ENCODE data around the gene ADGRL4.
"Not testable (repeated sequence)": the region's sequence is repeated elsewhere in the genome, so short reads cannot be mapped to it uniquely, and the experiment has no call there.

Gene ADGRL4

DNA sequence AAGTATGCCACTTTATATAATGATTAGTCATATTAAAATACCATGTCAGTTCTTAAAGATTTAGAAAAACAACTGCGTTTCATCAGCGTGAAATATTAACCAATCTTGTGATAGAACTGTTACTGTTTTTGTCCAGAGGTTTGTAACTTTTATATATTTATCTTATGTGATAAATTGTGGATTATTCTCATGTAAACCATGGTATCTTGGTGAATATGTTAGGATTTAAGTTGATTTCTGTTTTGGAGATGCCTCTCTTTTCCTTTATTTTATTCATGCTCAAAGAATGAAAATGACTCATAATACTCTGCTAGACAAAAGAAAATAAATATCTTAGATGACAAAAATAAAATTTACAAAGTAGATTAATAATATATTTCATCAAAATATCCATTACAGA is 88.4 kb downstream of the ADGRL4 start:
- DNase-seq (ENCODE audit: low read depth in 3 of 3) = no peak

DNA sequence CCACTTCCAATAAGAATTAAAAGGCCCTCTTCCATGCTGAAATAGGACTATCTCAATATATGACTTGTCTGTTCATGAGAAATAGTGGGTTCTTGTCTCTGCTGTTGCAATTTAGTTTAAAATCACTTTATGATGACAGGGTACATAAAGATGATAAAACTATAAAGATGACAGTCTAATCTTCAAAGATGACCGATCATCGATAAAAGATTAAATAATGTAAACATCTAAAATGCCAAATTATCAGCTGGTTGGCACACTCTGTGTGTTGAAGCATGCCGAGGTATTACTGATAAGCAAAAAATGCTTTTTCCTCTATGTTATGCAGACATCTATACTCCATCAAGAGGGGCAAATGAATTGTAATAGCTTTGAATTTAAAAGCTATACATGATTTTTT is 89.5 kb downstream of the ADGRL4 start:
- no peak for DNase-seq (ENCODE audit: low read depth in 3 of 3)

DNA sequence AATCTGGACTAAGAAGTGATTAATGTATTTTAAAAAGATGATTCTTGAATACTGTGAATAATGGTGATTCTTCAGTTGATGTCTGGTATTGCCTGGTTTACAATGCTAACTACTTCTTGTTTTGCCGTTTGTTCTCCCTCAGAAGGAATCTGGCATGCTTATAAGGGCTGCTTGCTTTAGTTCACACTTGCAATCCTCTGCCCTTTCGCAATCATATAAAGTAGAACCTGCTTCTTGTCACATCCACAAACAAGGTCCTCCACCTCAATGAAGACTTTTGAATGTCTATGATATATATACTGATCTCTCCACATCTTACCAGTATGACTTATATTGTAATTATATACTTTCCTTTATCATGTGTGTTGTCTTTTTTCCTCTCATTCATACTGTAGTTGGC is 92.6 kb downstream of the ADGRL4 start:
- no peak for DNase-seq (ENCODE audit: low read depth in 3 of 3)

DNA sequence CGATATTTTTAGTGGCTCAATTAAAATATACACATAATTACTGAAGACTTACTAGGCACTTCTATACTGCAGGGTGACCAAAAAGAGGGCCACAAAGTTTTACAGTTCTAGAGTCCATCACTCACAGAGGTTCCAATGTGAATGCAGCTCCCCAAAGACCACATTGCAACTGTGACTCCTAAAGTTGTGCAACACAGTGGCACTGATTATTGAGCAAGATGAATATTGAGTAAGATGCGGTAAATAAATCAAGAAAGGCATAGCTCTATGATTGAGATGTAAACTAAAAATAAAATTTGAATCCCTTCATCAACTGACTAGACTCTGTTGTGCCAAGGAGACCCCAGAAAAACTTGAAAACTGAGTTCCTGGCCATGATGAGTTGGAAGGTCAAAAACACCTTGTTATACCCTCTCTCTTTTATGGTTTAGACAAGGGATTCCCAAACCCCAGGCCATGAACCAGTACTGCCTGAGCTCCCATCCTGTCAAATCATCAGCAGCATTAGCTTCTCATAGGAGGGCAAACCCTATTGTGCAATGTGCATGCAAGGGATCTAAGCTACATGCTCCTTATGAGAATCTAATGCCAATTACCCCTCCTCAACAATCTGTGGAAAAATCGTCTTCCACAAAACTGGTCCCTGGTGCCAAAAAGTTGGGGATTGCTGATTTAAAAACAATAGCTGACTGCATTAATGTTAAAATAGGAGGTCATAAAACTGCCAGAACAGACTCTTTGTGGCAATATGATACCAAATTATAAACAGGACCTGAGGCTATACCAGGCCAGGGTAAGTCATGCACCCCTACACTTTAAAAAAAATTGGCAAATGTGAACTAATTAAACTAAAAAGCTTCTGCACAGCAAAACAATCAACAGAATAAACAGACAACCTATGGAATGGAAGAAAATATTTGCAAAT is 94.3 kb downstream of the ADGRL4 start:
- DNase-seq (ENCODE audit: low read depth in 3 of 3) = no peak

DNA sequence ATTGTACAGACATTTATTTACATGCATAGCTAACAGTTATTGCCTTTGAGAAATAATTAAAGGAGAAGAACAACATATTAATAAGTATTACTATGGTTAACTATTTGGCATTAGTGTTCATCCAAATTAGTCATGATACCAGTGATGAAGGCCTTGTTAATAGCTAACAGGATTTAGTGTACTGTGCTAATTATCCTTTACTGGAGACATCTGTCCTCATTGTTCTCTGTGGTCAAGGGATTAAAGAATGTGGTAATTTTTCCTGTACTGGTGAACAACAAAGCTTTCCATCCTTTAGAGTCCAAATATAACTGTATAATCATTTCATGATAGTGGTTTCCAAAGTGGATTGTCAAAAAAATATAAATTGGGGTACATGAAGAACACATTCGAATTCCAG is 103.9 kb downstream of the ADGRL4 start:
- no peak for DNase-seq (ENCODE audit: low read depth in 3 of 3)

DNA sequence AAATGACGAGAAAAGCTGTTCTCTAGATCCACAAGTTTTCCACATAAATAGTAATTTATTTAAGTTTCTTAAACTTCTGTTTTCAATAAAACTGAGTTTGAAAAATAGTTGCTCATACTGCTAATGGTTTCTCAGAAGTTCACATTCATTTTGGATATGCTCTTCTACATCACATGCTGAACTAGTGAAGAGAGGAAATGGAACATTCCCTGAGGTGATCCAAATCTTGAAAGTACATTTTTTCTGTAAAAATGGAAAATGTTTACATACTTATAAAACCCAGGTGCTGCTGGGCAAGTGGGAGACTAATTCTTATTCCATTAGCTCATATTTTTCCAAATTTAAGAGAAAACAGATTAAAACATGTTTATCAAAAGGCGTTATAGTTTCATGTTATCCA is 111.7 kb downstream of the ADGRL4 start:
- no peak for DNase-seq (ENCODE audit: low read depth in 3 of 3)

DNA sequence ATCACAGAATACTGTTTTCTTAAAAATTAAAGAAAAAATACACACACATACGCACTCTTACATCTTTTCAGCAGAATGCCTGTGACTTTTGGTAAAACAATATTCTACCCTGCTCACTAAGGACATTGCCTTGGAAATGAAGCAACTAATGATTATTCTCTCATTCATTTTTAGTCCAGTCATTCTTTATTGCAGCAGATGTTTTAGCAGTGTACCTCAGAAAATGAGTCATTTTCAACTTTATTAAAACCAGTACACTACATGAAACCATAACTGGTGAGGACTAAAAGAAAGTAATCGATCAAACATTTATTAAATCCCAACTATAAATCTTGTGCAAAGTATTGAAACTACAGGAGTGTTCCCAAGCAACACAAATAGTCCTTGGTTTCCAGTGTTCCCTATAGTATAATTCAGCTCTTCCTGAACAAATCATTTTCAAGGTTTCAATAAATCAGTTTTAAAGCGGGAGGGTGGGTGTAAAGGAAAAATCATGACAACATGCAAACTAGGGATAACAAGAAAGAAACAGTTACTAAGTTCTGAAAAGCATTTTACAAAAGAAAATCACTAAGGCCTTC is 114.2 kb downstream of the ADGRL4 start:
- no peak for DNase-seq (ENCODE audit: low read depth in 3 of 3)

DNA sequence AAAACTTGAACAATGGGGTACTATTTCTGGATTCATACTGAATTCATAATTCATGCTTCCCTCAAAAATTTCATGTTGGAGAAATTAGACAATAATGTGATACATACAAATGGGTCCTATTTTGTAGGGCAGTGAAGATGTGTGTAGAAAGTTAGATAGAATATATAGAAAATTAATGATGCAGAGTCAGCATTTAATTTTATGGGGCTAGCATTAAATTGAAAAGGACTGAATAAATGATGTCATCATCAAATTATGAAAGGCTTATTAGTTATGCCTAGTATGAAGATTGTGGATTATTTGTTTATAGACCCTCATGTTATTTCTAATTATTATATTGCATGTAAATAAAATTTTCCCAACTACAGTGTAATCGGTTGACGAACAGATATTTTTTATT is 119.1 kb downstream of the ADGRL4 start:
- no peak for DNase-seq (ENCODE audit: low read depth in 3 of 3)

DNA sequence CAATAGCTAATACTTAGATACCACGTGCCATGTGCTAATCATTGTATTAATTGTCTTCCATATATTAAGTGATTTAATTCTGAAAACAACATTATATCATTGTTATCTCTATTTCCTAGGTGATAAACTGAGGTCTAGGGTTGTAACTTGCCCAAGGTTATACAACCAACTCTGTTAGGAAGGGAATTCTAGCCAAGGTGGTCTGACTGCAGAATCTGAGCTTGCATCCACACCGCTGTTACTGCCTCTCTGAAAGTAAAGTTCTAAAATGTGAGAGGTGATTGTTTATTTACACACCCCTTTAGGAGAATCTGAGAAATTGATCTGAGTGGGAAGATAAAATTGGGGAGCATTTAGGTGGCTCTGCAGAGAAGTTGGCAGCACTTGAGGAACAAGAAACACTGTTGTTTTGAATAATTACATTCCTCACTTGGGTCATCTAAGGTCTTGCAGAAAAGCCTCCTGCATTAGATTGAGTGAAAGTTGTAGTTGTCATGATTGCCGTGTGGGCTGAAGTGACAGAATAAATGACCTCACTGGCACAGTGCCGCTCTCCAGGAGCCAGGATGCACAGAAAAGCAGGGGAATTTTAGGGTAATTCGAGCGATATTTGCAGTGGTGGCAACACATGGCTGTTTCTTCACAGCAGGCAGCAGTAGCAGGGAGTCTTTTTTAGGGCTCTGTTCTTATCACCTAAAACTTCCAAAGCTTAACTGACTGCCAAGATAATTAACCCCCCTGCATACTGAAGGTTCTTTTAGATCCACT is 121.7 kb downstream of the ADGRL4 start:
- no peak for DNase-seq (ENCODE audit: low read depth in 3 of 3)

DNA sequence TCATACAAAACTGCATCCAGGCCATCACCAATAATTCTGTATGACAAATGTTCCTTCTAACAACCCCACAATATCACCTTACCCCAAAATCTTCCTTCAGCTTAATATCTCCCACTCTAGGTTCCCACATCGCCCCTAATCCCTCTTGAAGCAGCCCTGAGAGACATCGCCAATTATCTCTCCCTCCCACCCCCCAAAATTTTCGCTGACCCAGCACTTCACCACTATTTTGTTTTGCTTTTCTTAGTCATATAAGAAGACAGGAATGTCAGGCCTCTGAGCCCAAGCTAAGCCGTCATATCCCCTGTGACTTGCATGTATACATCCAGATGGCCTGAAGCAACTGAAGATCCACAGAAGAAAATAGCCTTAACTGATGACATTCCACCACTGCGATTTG is 126.3 kb downstream of the ADGRL4 start:
- no peak for DNase-seq (ENCODE audit: low read depth in 3 of 3)

DNA sequence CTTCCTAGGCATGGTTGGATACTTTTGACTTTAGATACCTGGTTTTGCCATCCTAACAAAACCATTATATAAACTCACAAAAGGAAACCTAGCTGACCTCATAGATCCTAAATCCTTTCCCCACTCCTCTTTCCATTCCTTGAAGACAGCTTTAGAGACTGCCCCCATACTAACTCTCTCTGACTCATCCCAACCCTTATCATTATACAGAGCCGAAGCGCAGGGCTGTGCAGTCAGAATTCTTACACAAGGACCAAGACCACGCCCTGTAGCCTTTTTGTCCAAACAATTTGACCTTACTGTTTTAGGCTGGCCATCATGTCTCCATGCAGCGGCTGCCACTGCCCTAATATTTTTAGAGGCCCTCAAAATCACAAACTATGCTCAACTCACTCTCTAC is 130.5 kb downstream of the ADGRL4 start:
- not testable (repeated sequence) for DNase-seq (ENCODE audit: low read depth in 3 of 3)

DNA sequence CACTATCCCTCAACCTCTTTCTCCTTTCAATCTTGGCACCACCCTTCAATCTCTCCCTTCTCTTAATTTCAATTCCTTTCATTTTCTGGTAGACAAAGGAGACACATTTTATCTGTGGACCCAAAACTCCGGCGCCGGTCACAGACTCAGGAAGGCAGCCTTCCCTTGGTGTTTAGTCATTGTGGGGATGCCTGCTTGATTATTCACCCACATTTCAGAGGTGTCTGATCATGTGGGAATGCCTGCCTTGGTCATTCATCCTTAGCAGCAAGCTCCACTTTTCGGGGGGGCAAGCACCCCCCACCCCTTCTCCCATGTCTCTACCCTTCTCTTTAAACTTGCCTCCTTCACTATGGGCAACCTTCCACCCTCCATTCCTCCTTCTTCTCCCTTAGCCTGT is 133.7 kb downstream of the ADGRL4 start:
- not testable (repeated sequence) for DNase-seq (ENCODE audit: low read depth in 3 of 3)

DNA sequence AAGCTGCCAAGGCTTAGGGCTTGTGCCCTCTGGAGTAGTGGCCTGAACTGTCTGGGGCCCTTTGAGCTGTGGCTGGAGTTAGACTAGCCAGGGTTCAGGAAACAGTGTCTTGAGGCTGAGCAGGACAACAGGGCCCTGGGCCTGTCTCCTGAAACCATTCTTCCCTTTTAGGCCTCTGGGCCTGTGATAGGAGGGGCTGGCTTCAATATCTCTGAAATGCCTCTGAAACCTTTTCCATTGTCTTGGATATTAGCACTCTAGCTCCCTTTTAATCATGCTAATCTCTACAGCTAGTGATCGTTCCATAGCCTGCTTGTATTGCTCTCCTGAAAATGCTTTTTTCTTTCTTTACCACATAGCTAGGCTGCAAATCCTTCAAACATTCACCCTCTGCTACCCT is 135.3 kb downstream of the ADGRL4 start:
- no peak for DNase-seq (ENCODE audit: low read depth in 3 of 3)

DNA sequence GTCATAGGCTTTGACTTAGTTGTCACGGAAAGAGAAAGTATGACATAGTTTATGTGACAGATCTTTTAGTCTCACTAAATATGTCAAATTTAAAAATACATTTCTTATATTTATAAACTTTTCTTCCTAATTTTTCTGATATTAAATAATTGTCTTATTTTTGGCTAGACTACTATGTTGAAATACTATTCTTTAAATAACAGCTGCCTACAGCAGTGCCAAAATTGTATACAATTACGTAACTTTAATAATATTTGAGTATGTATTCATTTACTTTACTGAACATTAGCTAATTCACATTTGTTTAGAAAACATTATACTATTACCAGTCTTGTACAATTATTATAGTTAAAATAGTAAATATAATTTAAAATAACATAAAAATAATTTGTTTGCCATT is 137.4 kb downstream of the ADGRL4 start:
- DNase-seq (ENCODE audit: low read depth in 3 of 3) = no peak

DNA sequence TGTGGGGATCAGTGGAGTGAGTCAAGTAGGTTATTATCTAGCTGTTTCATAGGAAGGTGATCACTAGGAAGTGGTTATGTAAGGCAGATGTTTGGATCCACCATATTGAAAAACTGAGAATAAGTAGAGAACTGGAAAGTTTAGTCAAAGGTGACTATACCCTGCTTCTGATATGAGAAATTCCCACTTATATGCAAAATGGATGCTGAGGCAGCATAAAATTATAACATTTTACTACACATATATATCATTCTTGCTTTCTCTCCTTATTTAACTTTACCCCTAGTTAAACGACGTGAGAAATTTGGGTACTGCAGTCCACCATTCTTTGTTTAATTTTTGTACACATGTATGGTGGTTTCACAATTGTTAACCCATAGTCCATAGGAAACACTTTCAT is 142.4 kb downstream of the ADGRL4 start:
- no peak for DNase-seq (ENCODE audit: low read depth in 3 of 3)

DNA sequence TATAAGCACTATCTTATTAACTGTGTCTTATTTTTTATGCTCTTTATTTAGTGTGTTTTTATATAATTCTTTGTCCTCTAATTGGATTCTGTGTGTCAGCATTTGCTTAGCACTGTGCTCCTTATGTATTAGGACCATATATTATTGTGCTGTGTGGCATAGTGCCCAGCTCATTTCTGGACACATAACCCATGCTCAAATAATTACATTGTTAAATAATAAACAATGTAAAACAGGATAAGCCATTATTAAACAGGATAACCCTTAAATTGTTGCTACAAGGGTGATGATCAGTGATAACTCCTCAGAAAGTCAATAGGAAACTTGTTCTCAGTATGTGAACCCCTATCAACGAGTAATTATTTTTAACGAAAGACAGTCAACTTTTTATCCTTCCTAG is 150.4 kb downstream of the ADGRL4 start:
- DNase-seq (ENCODE audit: low read depth in 3 of 3) = no peak

DNA sequence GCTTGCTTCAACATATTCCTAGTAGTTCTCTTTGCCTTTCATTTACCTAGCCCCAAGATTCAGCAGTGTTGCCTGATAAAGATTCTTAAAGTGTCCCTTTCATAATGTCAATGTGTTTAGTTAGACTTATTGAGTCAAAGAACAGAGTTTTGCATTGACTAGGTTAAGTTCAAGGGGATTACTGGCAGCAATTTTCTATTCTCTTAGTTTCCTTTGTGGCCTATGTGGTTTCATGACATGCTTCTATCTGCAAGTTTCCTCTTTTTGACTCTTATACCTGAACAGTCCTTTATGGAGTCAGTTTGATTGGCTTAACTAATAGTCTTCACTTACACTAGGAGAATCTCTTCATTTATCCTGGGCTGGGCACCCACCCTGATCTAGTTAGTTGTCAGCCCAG is 151.3 kb downstream of the ADGRL4 start:
- DNase-seq (ENCODE audit: low read depth in 3 of 3) = no peak

DNA sequence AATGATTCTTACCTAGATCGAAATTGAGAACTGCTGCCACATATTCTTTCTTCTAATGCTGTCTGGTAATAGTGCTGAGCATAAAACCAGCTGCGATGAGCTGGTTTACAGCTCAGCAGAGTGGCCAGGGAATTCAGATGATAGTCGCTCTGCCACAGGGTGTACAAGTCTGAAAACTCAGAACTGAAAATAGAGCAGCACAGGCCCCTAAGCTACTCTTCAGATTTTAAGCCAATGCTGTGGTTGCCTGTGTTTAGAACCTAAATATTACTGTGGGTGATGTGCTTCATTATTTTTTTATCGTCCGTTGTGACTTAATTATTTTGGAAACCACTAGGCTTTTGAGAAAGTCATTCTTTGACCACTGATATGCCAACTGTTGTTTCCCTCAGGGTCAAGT is 152.0 kb downstream of the ADGRL4 start:
- no peak for DNase-seq (ENCODE audit: low read depth in 3 of 3)

DNA sequence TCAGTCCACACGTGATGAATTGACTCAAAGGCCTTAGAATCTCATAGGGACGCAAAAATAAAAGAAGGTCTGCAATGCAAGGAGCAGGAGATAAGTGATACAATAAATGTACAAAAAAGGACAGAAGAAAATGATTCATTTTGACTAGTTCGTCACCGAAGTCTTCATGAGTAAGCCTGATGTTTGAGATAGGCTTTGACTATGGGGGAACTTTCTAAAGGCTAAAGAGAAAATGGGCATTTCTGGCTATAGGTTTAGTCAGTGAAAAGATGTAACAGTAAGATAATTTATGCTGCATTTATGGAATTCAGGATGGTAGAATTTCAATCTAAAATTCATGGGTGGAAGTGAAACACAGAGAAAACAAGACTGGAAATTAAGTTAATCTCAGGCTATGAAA is 163.0 kb downstream of the ADGRL4 start:
- DNase-seq (ENCODE audit: low read depth in 3 of 3) = no peak

DNA sequence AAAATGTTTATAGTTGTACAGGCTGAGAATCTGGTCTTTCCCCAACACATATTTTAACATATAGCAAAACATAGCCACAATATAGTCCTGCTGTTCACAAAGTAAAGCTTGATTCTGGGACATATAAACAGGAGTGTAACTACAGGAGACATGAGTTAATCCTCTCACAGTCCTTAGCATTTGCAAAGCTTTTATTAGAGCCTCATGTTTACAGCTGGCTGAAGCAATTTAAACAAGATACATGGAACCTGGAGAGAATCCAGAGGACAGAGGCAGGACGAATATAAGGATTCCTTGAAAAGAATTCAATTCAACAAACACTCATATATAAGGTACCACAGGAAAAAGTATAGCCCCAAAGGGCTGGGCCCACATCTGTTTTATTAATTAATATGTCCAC is 163.4 kb downstream of the ADGRL4 start:
- DNase-seq (ENCODE audit: low read depth in 3 of 3) = no peak

DNA sequence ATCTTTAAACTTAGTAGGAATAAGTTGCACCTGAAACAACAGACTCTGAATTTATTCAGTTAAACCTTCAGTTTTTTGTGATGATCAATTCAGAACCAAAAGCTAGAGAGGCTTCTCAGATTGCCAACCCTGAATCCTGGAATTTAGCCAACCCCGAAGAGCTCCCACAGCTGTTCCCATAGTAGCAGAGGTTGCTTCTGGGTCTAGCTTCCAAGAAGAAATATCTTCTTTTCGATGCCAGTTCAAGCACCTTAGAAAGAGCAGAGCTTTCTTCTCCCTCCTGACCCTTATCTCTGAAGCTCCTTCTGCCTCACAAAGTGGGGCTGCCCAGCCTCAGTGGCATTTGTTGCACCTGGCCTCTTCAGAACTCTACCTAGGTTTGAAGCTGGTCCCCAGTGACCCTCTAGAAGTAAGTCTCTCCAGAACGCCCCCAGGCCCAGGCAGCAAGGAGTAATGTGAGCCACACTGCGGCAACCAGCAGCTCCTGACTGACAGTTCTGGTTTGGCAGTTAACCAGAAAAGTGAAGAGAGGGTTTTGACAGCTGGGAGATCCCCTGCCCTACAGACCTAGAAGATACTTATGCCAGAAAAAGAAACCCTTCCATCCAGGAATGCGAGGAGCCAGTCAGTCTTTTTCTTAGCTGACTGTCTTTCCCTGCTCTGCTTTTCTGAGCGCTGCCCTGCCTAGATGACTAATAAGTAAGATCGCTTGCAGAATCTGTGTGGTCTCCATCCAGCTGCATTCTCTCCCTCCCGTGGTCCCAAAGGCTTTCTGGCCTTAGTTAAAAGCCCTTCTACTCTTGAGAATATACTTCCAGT is 165.9 kb downstream of the ADGRL4 start:
- no peak for DNase-seq (ENCODE audit: low read depth in 3 of 3)
